ENCODE results near the gene REN.

DNA sequence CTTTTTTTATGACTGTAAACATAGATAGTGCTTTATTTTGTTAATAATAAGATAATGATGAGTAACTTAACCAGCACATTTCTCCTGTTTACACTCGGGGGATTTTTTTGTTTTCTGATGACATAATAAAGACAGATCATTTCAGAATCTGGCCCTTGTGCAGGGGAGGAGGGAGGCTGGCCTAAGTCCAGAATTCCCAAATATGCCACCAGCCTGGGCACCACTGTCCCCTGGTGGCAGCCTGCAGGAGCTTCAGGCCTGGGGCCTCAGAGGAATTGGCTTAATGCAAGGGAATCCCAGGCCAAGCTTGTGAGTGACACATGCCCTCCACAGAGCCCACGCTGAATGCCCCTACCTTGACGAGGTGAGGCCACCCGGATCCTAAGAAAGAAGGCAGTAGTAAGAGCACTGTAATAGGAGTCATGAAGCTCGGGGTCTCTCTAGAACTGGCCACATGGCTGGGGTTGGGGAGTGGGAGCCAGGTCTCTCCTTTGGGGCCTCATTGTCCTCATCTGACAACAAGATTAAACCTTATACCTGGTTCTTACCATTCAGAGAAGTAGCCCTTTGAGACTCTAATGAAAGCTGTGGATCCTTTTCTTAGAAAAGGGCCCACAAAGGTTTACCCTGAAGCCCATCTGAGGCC is 38.4 kb downstream of the REN start:
- TF ChIP-seq MAFK (IDR thresholded peaks at IDR 0.05; ENCODE audit: low read length) (no peak), EZH2 (IDR thresholded peaks at IDR 0.05; ENCODE audit: borderline replicate concordance, low read depth, low read length) (no peak), EGR1 (conservative IDR thresholded peaks at IDR 0.05) (no peak), MAFF (IDR thresholded peaks at IDR 0.05; ENCODE audit: low read length) (no peak), POLR2A (conservative IDR thresholded peaks at IDR 0.05) (no peak), ELF4 (CRISPR knock-in tag; IDR thresholded peaks at IDR 0.05) (no peak)
- TF ChIP-seq, protein P1, sequence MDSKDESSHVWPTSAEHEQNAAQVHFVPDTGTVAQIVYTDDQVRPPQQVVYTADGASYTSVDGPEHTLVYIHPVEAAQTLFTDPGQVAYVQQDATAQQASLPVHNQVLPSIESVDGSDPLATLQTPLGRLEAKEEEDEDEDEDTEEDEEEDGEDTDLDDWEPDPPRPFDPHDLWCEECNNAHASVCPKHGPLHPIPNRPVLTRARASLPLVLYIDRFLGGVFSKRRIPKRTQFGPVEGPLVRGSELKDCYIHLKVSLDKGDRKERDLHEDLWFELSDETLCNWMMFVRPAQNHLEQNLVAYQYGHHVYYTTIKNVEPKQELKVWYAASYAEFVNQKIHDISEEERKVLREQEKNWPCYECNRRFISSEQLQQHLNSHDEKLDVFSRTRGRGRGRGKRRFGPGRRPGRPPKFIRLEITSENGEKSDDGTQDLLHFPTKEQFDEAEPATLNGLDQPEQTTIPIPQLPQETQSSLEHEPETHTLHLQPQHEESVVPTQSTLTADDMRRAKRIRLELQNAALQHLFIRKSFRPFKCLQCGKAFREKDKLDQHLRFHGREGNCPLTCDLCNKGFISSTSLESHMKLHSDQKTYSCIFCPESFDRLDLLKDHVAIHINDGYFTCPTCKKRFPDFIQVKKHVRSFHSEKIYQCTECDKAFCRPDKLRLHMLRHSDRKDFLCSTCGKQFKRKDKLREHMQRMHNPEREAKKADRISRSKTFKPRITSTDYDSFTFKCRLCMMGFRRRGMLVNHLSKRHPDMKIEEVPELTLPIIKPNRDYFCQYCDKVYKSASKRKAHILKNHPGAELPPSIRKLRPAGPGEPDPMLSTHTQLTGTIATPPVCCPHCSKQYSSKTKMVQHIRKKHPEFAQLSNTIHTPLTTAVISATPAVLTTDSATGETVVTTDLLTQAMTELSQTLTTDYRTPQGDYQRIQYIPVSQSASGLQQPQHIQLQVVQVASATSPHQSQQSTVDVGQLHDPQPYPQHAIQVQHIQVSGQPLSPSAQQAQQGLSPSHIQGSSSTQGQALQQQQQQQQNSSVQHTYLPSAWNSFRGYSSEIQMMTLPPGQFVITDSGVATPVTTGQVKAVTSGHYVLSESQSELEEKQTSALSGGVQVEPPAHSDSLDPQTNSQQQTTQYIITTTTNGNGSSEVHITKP (IDR thresholded peaks at IDR 0.05; ENCODE audit: partially characterized antibody) = no peak

Measured in K562 (cell line).